ENCODE results near the gene FITM1.

The FITM1 gene

DNA sequence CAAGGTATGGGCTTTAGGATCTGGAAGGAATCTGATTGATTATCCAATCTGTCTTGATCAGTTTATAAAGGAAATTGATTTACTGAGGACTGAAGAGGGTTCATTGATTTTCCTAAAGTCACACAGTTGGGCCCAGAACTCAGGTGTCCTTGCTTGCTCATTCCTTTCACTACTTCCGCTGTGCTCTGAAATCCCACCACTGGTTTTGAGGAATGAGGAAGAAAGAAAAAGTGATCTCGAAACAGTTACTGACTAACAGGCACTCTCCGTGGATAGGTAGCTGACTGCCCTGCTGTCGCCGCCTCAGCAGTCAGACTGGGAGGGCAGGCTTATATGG is at the start of gene FITM1:
TSS of gene FITM1 (plus strand) at position 280 of the 337 bp plus-strand sequence. CDS start 905 bp downstream, outside the sequence.
- H3K9me3 ChIP-seq (ENCODE audit: severe bottlenecking) = no peaks in the 10 kb centered on the region

DNA sequence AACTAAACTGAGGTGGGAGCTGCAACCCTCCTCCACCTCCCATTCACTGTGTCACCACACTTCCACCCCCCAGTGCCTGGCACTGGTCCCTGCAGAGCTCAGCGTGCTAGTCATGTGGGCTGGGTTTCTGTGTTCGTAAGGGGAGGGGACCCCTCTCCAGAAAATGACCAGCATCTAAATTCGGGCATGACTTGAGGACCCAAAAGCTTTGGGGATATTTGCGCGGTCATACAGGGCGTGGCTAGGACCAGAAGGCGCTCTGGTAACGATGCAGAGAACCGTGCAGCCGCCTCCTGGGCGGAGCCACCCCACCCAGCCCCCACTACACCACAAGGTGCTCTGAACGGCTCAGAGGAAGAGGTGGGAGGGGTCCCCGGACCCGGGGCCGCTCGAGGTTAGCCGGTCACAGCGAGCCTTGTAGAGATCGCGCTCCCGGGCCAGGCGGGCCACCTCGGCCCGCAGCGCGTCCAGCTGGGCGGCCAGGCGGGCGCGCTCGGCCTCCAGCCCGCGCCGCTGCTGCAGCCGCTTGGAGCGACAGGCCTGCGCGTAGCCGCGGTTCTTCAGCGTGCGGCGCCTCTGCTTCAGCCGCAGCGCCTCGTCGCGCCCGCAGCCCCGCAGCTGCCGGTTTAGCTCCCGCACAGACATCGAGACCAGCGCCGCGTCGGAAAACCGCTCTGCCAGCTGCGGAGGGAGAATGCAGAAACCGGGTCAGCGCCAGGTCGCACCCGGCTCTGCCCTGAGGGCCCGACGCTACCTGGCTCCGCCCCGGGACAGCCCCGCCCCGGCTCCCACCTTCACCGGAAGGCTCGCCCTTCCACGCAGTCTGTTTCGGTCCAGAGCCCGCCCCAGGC is 49.3 kb upstream of the FITM1 start:
- Histone ChIP-seq H3K27me3 (ENCODE audit: insufficient read depth, low read depth, severe bottlenecking) (no peaks in the 10 kb centered on the region), H3K36me3 (no peaks in the 10 kb centered on the region), H3K27ac (peak overlapping the region; percentile 94), H3K9me3 (ENCODE audit: severe bottlenecking) (no peaks in the 10 kb centered on the region), H3K4me3 (ENCODE audit: low read depth, low read length) (peak overlapping the region; percentile 70)
- no peak for TF ChIP-seq CTCF (IDR thresholded peaks at IDR 0.05; ENCODE audit: low read depth, low read length)
- DNase-seq = peak; percentile 91

More for the DNA sequence above, at the start of gene FITM1:
- Histone ChIP-seq H3K27me3 (ENCODE audit: insufficient read depth, low read depth, severe bottlenecking) (no peaks in the 10 kb centered on the region), H3K27ac (no peak within 1 kb of the TSS), H3K4me3 (ENCODE audit: low read depth, low read length) (no peak within 1 kb of the TSS), H3K36me3 (no peaks in the 10 kb centered on the region)
- no peak for TF ChIP-seq CTCF (IDR thresholded peaks at IDR 0.05; ENCODE audit: low read depth, low read length)
- DNase-seq = no peak

- TF ChIP-seq CTCF (IDR thresholded peaks at IDR 0.05; ENCODE audit: low read depth, low read length) = no peak
- peak; percentile 89 for DNase-seq
- Histone ChIP-seq H3K4me3 (ENCODE audit: low read depth, low read length) (peak overlapping the region; percentile 70), H3K27ac (peak overlapping the region; percentile 94), H3K27me3 (ENCODE audit: insufficient read depth, low read depth, severe bottlenecking) (no peaks in the 10 kb centered on the region), H3K36me3 (no peaks in the 10 kb centered on the region), H3K9me3 (ENCODE audit: severe bottlenecking) (no peaks in the 10 kb centered on the region)
Measured at GRCh38 chr14:24081739-24082211, 48.7 kb upstream of the FITM1 start.

DNA sequence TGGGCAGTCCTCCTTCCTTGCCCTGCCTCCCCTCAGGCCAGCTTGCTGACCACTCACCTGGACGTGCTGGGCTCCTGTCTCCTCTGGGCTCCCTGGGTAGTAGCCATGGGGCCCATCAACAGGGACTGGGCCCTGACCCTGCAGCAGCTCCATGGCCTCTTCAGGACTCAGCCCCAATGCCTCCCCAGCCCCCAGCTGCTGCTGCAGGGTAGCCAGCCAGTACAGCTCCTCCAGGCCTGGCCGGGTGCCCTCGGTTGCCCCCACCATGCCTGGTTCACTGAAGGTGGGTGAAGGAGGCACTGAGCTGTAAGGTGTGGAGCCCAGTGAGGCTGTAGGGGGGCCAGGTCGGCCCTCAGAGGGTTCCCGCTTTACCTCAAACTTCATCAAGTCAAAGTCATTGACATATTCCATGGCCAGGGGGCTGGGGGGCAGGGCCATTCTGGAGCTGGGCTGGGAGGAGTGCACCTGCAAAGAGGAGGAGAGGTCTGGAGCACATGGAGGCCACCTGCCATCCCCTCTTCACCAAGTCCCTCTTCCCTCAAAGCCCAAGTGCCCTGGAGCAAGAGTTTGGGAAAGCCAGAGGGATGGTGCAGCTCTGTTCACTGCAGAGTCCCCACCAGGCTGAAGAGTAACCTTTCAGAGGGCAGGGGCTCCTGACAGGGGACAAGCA is 47.9 kb upstream of the FITM1 start:
- peak overlapping the region; percentile 70 for H3K4me3 ChIP-seq (ENCODE audit: low read depth, low read length)
- DNase-seq = no peak
- no peak for TF ChIP-seq CTCF (IDR thresholded peaks at IDR 0.05; ENCODE audit: low read depth, low read length)
- H3K27ac ChIP-seq = peak overlapping the region; percentile 94
- no peaks in the 10 kb centered on the region for H3K36me3 ChIP-seq
- no peaks in the 10 kb centered on the region for H3K9me3 ChIP-seq (ENCODE audit: severe bottlenecking)
- no peaks in the 10 kb centered on the region for H3K27me3 ChIP-seq (ENCODE audit: insufficient read depth, low read depth, severe bottlenecking)

DNA sequence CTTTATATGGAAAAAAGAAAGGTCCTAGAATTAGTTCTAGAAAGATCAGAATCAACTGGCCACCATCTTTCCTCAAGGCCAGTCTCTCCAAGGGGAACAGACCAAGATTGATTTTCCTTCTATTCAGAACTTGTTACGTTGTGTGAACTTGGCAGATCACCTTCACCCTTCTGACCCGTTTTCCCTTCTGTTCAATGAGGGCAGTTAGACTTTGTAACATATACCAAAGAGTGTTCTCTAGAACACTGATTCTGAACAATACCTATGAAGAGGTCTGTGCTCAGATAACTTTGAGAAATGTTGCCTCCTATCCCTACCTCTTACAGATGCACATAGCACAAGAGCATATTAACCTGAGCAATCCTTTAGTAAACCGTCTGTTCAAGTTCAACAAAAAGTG is 47.0 kb upstream of the FITM1 start:
- Histone ChIP-seq H3K9me3 (ENCODE audit: severe bottlenecking) (no peaks in the 10 kb centered on the region), H3K27ac (no peak overlapping the region), H3K36me3 (no peaks in the 10 kb centered on the region), H3K4me3 (ENCODE audit: low read depth, low read length) (no peak overlapping the region), H3K27me3 (ENCODE audit: insufficient read depth, low read depth, severe bottlenecking) (no peaks in the 10 kb centered on the region)
- no peak for TF ChIP-seq CTCF (IDR thresholded peaks at IDR 0.05; ENCODE audit: low read depth, low read length)
- DNase-seq = no peak

Measured in WERI-Rb-1 (cell line).